Measurements from ENCODE around the gene RECQL5. TPM values are rescaled to one million over a fixed set of nuclear protein-coding genes. Genes with fewer than 3 reads are reported as not detected.

Gene RECQL5
- total RNA-seq, 2 experiments from 2014 or later, result 90.0 to 139 TPM

DNA sequence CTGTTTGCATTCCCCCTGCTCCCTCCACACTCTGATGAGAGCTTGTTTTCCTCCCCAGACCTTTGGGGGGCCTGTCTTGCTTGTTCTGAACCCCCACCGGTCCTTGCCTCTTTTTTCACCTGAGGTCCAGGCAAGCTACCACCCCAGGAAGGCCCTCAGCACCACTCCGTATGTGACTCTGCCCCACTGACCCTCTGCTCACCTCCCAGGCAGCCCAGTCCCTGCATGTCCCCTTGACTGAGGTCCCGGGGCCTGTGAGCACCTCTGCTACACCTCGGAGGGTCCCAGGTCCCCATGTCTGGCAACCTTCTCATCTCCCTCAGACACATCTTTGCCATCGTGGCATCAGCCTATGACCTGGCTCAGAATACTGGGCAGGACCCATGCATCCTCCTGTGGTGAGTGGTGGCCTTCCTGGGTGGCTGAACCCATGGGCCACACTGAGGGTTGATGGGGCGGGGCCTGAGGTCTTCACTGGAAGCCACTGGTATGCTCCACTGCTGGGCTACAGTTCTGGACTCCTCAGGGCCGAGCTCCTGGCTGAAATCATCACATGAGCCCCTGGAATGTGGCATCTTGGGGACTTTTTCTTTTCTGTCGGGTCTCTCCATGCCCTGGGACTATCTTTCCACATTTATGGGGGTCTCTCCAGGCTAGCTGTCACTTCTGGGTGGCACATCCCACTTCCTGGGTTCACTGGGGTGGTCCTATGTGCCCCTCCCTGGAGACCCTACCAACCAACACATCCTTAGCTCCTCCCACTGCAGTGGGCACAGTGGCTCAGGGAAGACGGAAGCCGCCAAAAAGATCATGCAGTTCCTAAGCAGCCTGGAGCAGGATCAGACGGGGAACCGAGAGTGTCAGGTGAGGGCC is 75.9 kb downstream of the RECQL5 start:
- no peaks in the 10 kb centered on the region for H3K9me2 ChIP-seq (ENCODE audit: insufficient read depth, low read length)
- H3K36me3 ChIP-seq (ENCODE audit: insufficient read depth, low read length), result no peaks in the 10 kb centered on the region
- CTCF ChIA-PET (ENCODE audit: unreplicated experiment), result interaction anchor here (0.6 kb wide), 1 partner anchor 97 kb away, joined by 3 read pairs; no protein-coding TSS in a partner anchor
- POLR2A ChIA-PET, result interaction anchor here (1.3 kb wide), 1 partner anchor 20 kb away, joined by 5 read pairs; no protein-coding TSS in a partner anchor
- no peaks in the 10 kb centered on the region for H4K20me1 ChIP-seq (ENCODE audit: insufficient read depth, low read length)
- no peak overlapping the region for H2AFZ ChIP-seq (ENCODE audit: low read length)
- TF ChIP-seq, protein P1, sequence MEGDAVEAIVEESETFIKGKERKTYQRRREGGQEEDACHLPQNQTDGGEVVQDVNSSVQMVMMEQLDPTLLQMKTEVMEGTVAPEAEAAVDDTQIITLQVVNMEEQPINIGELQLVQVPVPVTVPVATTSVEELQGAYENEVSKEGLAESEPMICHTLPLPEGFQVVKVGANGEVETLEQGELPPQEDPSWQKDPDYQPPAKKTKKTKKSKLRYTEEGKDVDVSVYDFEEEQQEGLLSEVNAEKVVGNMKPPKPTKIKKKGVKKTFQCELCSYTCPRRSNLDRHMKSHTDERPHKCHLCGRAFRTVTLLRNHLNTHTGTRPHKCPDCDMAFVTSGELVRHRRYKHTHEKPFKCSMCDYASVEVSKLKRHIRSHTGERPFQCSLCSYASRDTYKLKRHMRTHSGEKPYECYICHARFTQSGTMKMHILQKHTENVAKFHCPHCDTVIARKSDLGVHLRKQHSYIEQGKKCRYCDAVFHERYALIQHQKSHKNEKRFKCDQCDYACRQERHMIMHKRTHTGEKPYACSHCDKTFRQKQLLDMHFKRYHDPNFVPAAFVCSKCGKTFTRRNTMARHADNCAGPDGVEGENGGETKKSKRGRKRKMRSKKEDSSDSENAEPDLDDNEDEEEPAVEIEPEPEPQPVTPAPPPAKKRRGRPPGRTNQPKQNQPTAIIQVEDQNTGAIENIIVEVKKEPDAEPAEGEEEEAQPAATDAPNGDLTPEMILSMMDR (conservative IDR thresholded peaks at IDR 0.05; ENCODE audit: low read length), result no peak
- TF ChIP-seq EZH2phosphoT487 (IDR thresholded peaks at IDR 0.05; ENCODE audit: borderline replicate concordance, low read depth, low read length), result no peak
- no peak overlapping the region for H3K4me3 ChIP-seq (ENCODE audit: low read depth, low read length, poor library complexity, severe bottlenecking)
- no peak overlapping the region for H3K27ac ChIP-seq (ENCODE audit: low read depth, low read length, poor library complexity, severe bottlenecking)
- peaks cover 21% of the 10 kb centered on the region for H3K4me1 ChIP-seq (ENCODE audit: insufficient read depth, low read length, poor library complexity, severe bottlenecking)
- no peak overlapping the region for H3K4me2 ChIP-seq (ENCODE audit: low read length)
- no peak for DNase-seq (ENCODE audit: low spot score)
- no peaks in the 10 kb centered on the region for H3K9me3 ChIP-seq (ENCODE audit: low read length)
- no TSS peak for BruUV-seq (replicated peaks)
- intact Hi-C loops (cut with micrococcal nuclease; ENCODE audit: unreplicated experiment), result no loop called here
- no peaks in the 10 kb centered on the region for H3K79me2 ChIP-seq (ENCODE audit: insufficient read depth, low read depth, low read length)

DNA sequence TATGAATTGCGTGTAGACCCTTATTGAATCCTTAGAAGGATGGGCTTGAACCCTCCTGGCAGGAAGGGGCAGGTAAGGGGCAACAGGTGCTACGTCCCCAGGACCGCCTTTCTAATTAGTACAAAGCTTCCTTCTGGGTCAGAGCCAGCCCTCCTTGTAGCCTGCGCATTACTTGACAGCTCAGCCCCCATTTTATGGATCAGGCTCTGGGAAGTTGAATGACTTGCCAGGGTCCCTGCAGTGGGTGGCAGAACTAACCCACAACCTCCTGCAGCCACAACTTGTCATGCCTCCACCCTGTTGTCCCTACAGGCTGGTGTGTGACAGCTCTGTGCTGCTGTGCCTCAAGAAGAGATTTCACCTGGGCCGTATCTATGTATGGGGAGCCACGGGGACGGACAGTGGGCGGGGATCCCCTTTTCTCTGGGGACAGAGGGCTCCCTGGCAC is 76.6 kb downstream of the RECQL5 start:
- H3K9me3 ChIP-seq (ENCODE audit: low read length), result no peaks in the 10 kb centered on the region
- H3K9me2 ChIP-seq (ENCODE audit: insufficient read depth, low read length), result no peaks in the 10 kb centered on the region
- no peaks in the 10 kb centered on the region for H3K36me3 ChIP-seq (ENCODE audit: insufficient read depth, low read length)
- H4K20me1 ChIP-seq (ENCODE audit: insufficient read depth, low read length), result no peaks in the 10 kb centered on the region
- CTCF ChIA-PET (ENCODE audit: unreplicated experiment), result interaction anchor here (0.6 kb wide), 1 partner anchor 11 kb away, joined by 3 read pairs; no protein-coding TSS in a partner anchor
- POLR2A ChIA-PET, result interaction anchor here (1.3 kb wide), 1 partner anchor 19 kb away, joined by 5 read pairs; no protein-coding TSS in a partner anchor
- H3K79me2 ChIP-seq (ENCODE audit: insufficient read depth, low read depth, low read length), result no peaks in the 10 kb centered on the region
- no peak overlapping the region for H3K4me3 ChIP-seq (ENCODE audit: low read depth, low read length, poor library complexity, severe bottlenecking)
- DNase-seq (ENCODE audit: low spot score), result no peak
- H3K4me1 ChIP-seq (ENCODE audit: insufficient read depth, low read length, poor library complexity, severe bottlenecking), result peaks cover 21% of the 10 kb centered on the region
- TF ChIP-seq, protein P1 (conservative IDR thresholded peaks at IDR 0.05; ENCODE audit: low read length), result no peak
- no peak for TF ChIP-seq EZH2phosphoT487 (IDR thresholded peaks at IDR 0.05; ENCODE audit: borderline replicate concordance, low read depth, low read length)
- no peak overlapping the region for H3K27ac ChIP-seq (ENCODE audit: low read depth, low read length, poor library complexity, severe bottlenecking)
- no TSS peak for BruUV-seq (replicated peaks)
- intact Hi-C loops (cut with micrococcal nuclease; ENCODE audit: unreplicated experiment), result no loop called here
- no peak overlapping the region for H2AFZ ChIP-seq (ENCODE audit: low read length)
- H3K4me2 ChIP-seq (ENCODE audit: low read length), result no peak overlapping the region
